HG03196 (cell line): ENCODE measurements around the gene EPN2.

Experiments
- ATAC-seq: cut with Tn5 transposase; IDR thresholded peaks from one replicate; pipeline ENCODE4 v1.9.1; 2021; ENCODE audit not compliant: unreplicated experiment

EPN2 gene

GRCh38 chr17:19291646-19292376 is 54.6 kb downstream of the EPN2 start:
- no peak for ATAC-seq

- no peak for ATAC-seq
Measured at GRCh38 chr17:19292377-19292711, 55.2 kb downstream of the EPN2 start.

GRCh38 chr17:19294443-19294842 is 57.3 kb downstream of the EPN2 start:
- ATAC-seq, result no peak

GRCh38 chr17:19295473-19296135 is 58.4 kb downstream of the EPN2 start:
- no peak for ATAC-seq

GRCh38 chr17:19296786-19297778 is 59.9 kb downstream of the EPN2 start:
- ATAC-seq, result no peak

GRCh38 chr17:19298569-19299213 is 61.5 kb downstream of the EPN2 start:
- ATAC-seq, result no peak

GRCh38 chr17:19299214-19299747 is 62.1 kb downstream of the EPN2 start:
- no peak for ATAC-seq

- ATAC-seq, result no peak
Measured at GRCh38 chr17:19299866-19300265, 62.7 kb downstream of the EPN2 start.

GRCh38 chr17:19301274-19301951 is 64.2 kb downstream of the EPN2 start:
- ATAC-seq, result no peak

- no peak for ATAC-seq
Measured at GRCh38 chr17:19301973-19302372, 64.8 kb downstream of the EPN2 start.

GRCh38 chr17:19302791-19303331 is 65.7 kb downstream of the EPN2 start:
- ATAC-seq, result no peak

- no peak for ATAC-seq
Measured at GRCh38 chr17:19303367-19303776, 66.2 kb downstream of the EPN2 start.

- no peak for ATAC-seq
Measured at GRCh38 chr17:19304209-19304608, 67.0 kb downstream of the EPN2 start.

- no peak for ATAC-seq
Measured at GRCh38 chr17:19304751-19305150, 67.6 kb downstream of the EPN2 start.

GRCh38 chr17:19305256-19305655 is 68.1 kb downstream of the EPN2 start:
- no peak for ATAC-seq

- no peak for ATAC-seq
Measured at GRCh38 chr17:19305761-19306159, 68.6 kb downstream of the EPN2 start.

- ATAC-seq, result peak; percentile 77
Measured at GRCh38 chr17:19306160-19307111, 69.3 kb downstream of the EPN2 start.

GRCh38 chr17:19307521-19307920 is 70.4 kb downstream of the EPN2 start:
- ATAC-seq, result no peak

GRCh38 chr17:19308398-19308797 is 71.2 kb downstream of the EPN2 start:
- no peak for ATAC-seq
